Stimulated activated CD4-positive, alpha-beta T cell treated with anti-CD3 and anti-CD28 coated beads, Interleukin-2, amount 100 ng/mL, for 24 hours (primary cell): ENCODE data around the gene GAS2L1.
"Not testable (repeated sequence)": the region's sequence is repeated elsewhere in the genome, so short reads cannot be mapped to it uniquely, and the experiment has no call there.

ENCODE experiments used
- DNase-seq, 2 donors: peaks; one replicate each; pipeline ENCODE4 v3.0.0-alpha.2; 2020

Gene GAS2L1

GRCh38 chr22:29344137-29344536 lies 37.7 kb downstream of the GAS2L1 start:
- DNase-seq, result no peak

DNA sequence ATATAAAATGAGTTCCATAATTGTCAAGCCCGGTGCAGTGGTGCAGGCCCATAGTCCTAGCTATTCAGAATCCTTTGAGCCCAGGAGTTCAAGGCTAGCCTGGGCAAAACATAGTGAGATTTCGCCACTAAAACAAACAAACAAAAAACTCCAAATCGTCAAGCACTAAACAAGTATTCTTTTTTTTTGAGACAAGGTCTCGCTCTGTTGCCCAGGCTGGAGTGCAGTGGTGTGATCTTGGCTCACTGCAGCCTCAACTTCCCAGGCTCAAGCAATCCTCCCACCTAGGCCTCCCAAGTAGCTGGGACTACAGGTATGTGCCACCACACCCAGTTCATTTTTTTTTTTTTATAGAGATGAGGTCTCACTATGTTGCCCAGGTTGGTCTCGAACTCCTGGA lies 38.4 kb downstream of the GAS2L1 start:
- not testable (repeated sequence) for DNase-seq

DNA sequence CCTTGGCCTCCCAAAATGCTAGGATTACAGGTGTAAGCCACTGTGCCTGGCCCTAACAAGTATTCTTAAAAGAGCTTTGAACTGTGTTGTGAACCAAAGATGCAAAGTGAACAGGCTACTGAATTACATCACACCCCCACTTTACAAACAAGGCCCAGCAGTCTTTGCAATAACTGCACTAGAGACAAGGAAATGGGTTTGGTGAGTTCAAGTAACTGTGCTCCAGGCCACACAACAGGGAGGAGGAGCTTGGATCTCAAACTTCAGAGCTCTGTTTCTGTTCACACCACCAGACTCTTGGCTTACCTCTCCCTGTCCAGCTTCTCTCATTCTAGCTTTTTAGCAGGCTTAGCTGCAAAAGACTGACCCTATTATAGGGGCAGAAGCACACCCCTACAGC lies 39.5 kb downstream of the GAS2L1 start:
- DNase-seq, result no peak

DNA sequence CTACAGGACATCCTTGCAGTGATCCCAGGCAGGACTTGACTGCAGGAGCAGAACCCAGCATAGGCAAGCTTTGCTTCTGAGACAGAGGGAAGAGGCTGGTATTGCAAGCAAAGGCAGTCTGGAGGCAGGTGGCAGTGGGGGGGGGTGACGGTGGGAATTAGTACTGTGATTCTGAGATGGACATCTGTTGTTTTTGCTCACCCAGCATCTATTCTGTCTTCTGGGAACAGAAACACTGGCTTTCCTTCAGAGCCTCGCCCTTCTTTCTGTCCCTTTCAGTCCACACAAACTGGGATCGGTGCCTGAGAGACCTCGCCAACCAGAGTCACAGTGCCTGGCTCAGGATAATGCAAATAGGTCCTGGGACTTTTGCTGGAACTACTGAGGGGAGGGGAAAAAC lies 40.2 kb downstream of the GAS2L1 start:
- no peak for DNase-seq

DNA sequence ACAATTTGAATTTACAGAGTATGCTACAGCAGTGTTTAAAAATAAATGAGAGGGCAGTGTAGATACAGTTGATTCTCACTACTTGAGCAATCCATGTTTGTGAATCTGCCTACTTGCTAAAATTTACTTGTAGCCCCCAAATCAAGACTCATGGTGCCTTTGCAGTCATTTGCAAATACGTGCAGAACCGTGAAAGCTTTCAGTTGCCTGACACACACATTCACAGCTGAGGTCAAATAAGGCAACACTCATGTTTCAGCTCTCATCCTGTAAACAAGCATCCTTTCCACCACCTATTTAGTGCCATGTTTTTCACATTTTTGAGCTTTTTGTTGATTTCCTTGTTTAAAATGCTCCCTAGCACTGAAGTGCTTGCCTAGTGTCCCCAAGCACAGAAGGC lies 41.6 kb downstream of the GAS2L1 start:
- DNase-seq, result no peak

DNA sequence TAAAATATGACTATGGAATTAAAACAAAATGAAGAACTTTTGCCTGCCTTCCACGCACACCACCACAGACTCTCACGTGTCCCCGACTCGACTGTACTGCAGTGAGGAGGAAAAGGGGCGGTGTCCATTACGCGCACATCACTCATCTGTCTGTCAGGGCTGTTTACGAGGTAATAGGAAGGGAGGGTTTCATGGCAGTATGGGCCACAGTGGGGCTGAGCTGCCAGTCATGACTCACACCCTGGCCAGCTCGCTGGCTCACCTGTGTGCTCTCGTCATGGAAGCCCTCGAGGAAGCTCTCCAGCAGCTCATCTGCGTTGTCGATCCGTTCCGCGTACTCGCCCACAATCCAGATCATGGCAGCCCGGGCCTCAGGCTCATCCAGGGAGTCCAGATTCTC lies 42.5 kb downstream of the GAS2L1 start:
- DNase-seq, result no peak

GRCh38 chr22:29351042-29351441 lies 44.6 kb downstream of the GAS2L1 start:
- DNase-seq, result no peak

DNA sequence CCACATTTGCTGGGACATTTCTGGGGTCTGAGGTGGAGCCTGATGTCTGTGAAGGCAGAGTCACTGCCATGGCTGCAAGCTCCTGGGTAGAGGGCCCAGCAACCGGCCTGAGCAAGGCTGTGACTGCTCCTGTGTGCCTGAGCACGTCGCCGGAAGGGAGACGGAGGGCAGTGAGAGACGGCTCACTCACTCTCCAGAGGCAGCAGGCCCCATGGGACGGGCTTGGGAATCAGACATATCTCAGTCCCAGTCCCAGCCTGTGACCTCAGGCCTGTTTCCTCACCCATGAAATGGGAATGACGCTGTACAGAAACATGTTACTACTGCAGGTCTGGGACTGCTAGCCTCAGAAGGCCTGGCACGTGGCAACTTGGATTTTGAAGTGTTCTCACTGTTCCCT lies 45.4 kb downstream of the GAS2L1 start:
- DNase-seq, result no peak

DNA sequence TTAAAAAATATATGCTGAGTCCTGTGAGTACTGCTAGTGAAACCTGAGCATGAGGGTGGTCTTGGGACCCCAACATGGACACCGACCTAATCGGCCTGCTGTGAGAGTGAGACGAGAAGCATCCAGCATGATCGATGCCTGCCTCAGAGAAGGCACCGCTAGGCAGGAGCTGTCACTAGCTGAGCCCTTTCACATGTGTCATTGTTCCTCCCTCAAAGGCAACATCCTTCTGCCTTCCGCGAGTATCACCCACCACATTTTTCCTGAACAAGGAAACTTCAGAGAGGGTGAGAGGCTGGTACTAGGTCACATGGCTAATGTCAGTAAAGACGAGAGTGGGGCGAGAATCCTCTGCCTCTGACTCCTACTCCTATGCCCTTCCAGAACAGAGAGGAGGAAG lies 46.3 kb downstream of the GAS2L1 start:
- DNase-seq, result no peak

- DNase-seq, result no peak
Observed at GRCh38 chr22:29353286-29353685, 46.8 kb downstream of the GAS2L1 start.

DNA sequence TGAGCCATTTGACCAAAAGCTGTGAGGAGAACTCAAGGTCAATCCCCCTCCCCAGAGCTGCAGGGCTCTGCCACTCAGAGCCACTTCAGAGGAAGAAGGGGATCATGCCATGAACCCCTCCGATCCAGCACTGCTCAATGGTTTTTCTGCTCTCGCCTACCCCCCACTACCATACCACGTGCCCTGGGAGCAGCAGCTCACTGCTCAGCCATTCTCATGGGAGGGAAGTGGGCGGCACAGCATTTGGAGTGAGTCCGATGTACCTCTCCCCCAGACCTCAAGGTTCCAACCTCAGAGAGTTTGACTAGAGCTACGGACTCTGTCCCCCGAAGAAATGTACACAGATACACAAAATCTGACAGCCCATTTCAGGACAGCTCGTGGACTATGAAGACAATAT lies 47.4 kb downstream of the GAS2L1 start:
- no peak for DNase-seq

DNA sequence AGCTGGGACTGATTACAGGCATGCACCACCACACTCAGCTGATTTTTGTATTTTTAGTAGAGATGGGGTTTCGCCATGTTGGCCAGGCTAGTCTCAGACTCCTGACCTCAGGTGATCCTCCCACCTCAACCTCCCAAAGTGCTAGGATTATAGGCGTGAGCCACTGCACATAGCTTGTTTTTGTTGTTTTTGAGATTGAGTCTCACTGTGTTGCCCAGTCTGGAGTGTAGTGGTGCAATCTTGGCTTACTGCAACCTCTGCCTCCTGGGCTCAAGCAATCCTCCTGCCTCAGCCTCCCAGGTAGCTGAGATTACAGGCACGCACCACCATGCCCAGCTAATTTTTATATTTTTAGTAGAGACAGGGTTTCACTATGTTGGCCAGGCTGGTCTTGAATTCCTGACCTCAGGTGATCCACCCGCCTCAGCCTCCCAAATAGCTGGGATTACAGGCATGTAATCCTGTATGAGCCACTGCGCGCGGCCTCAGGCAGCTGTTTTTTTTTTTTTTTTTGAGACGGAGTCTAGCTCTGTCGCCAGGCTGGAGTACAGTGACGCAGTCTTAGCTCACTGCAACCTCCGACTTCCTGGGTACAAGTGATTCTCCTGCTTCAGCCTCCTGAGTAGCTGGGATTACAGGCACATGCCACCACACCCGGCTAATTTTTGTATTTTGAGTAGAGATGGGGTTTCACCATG lies 50.9 kb downstream of the GAS2L1 start:
- DNase-seq, result not testable (repeated sequence)

DNA sequence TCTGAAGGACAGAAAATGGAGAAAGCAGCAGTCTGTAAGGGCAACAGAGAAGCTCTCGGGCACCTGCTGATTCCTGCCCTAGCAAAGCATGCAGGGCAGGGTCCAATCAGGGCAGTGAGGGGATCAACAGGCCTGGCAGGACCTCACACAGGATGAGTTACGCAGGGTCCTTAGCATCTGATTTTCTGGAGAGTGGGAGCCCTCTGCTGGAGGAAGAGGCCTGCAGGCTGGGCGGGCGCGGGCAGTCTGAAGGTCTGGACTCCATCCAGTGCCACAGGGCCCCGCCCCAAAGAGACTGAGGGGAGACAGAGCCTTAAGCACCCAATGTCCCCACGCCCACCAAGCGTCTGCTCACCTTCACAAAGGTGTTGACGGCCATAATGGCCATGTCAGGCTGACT lies 53.0 kb downstream of the GAS2L1 start:
- DNase-seq, result no peak
